NT2/D1 (cell line): ENCODE results near the gene BCL2.

Experiments used
- DNase-seq: peaks from one replicate; pipeline ENCODE4 v3.0.0-alpha.2; 2011; ENCODE audit warnings: low read depth, low spot score
- H3K27me3 ChIP-seq: 2 replicates; pipeline ENCODE4 v1.6.0; 2011; ENCODE audit warnings: mild to moderate bottlenecking; ENCODE audit not compliant: insufficient read length, insufficient read depth
- H3K36me3 ChIP-seq: 2 replicates; pipeline ENCODE4 v1.6.1; 2011; ENCODE audit warnings: mild to moderate bottlenecking, low read length, mixed read lengths; ENCODE audit not compliant: insufficient read depth, insufficient read length
- H3K4me1 ChIP-seq: 2 replicates; pipeline ENCODE4 v1.5.1; 2011; ENCODE audit not compliant: insufficient read depth, insufficient read length
- H3K4me3 ChIP-seq: 2 replicates; pipeline ENCODE4 v1.5.1; 2011; ENCODE audit warnings: low read depth; ENCODE audit not compliant: insufficient read length
- H3K9ac ChIP-seq: 2 replicates; pipeline ENCODE4 v1.6.0; 2011; ENCODE audit warnings: low read depth; ENCODE audit not compliant: insufficient read length
- H3K9me3 ChIP-seq: 2 replicates; pipeline ENCODE4 v1.5.1; 2011; ENCODE audit warnings: mild to moderate bottlenecking, low read length; ENCODE audit not compliant: insufficient read depth
- SUZ12 ChIP-seq: IDR thresholded peaks from 2 replicates; pipeline ENCODE4 v1.6.1; 2011; ENCODE audit not compliant: insufficient read length, insufficient read depth; ENCODE audit errors: extremely low read depth
- YY1 ChIP-seq: IDR thresholded peaks from 2 replicates; pipeline ENCODE4 v1.6.1; 2011; ENCODE audit not compliant: insufficient read length, insufficient read depth
- ZNF274 ChIP-seq: IDR thresholded peaks from 2 replicates; pipeline ENCODE4 v1.6.1; 2011; ENCODE audit warnings: mild to moderate bottlenecking, low read depth, low read length

BCL2 gene

DNA sequence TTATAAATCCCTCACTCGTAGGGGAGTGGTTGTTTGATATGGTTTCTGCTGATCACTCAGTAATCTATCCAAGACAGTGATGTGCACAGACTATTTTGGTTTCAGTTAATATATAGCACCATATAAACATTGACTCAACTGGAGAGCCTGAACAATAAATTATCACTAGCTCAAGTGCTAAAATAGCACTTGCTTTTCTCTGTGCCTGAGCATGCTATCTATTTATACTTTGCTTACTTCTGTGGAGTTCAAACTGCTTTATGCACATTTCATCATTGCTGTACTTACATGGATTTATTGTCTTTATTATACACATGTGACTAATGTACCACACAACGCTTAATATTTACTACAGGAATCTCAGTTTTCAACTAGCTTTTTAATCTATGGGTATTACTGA lies 133.6 kb downstream of the BCL2 start:
- H3K4me1 ChIP-seq = no peaks in the 10 kb centered on the region
- TF ChIP-seq ZNF274 (no peak), SUZ12 (no peak), YY1 (no peak)
- no peak overlapping the region for H3K9ac ChIP-seq
- no peaks in the 10 kb centered on the region for H3K36me3 ChIP-seq
- H3K27me3 ChIP-seq = no peaks in the 10 kb centered on the region
- no peaks in the 10 kb centered on the region for H3K9me3 ChIP-seq
- H3K4me3 ChIP-seq = no peak overlapping the region
- no peak for DNase-seq

- Histone ChIP-seq H3K27me3 (no peaks in the 10 kb centered on the region), H3K9ac (no peak overlapping the region), H3K9me3 (no peaks in the 10 kb centered on the region), H3K4me3 (no peak overlapping the region), H3K4me1 (no peaks in the 10 kb centered on the region), H3K36me3 (no peaks in the 10 kb centered on the region)
- no peak for DNase-seq
- no peak for TF ChIP-seq YY1
- TF ChIP-seq SUZ12 = no peak
- no peak for TF ChIP-seq ZNF274
Observed at GRCh38 chr18:63183952-63184770, 135.4 kb downstream of the BCL2 start.

- H3K36me3 ChIP-seq = no peaks in the 10 kb centered on the region
- no peak for DNase-seq
- TF ChIP-seq SUZ12 = no peak
- no peak for TF ChIP-seq YY1
- TF ChIP-seq ZNF274 = no peak
- H3K27me3 ChIP-seq = no peaks in the 10 kb centered on the region
- H3K9ac ChIP-seq = no peak overlapping the region
- no peaks in the 10 kb centered on the region for H3K4me1 ChIP-seq
- H3K4me3 ChIP-seq = no peak overlapping the region
- H3K9me3 ChIP-seq = no peaks in the 10 kb centered on the region
Observed at GRCh38 chr18:63183378-63183777, 136.2 kb downstream of the BCL2 start.

GRCh38 chr18:63182861-63183260 lies 136.7 kb downstream of the BCL2 start:
- no peak for DNase-seq
- H3K4me3 ChIP-seq = no peak overlapping the region
- H3K27me3 ChIP-seq = no peaks in the 10 kb centered on the region
- no peaks in the 10 kb centered on the region for H3K4me1 ChIP-seq
- H3K36me3 ChIP-seq = no peaks in the 10 kb centered on the region
- TF ChIP-seq ZNF274 = no peak
- no peak for TF ChIP-seq YY1
- no peaks in the 10 kb centered on the region for H3K9me3 ChIP-seq
- H3K9ac ChIP-seq = no peak overlapping the region

DNA sequence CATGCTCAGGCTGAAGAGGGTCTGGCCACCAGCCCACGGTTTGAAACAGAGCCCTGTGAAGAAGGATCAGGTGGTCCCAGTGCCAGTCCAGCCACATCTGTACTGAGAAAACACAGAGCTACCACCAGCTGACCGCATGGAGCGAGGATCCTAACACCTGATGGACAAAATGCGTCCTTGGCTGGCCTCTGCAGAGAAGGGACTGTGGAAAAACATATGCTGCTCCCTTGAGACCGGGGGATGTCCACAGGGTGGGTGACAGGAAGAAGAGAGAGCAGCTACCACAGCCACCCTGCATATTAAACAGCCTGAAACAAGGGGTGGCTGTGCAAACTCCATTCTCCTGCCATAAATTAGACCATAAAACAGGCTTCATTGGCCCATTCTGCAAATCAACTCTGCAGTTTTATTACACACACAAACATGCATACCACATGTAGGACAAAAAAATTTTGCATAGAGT lies 137.2 kb downstream of the BCL2 start:
- no peaks in the 10 kb centered on the region for H3K9me3 ChIP-seq
- DNase-seq = no peak
- H3K4me3 ChIP-seq = no peak overlapping the region
- H3K9ac ChIP-seq = no peak overlapping the region
- H3K36me3 ChIP-seq = no peaks in the 10 kb centered on the region
- no peaks in the 10 kb centered on the region for H3K4me1 ChIP-seq
- TF ChIP-seq YY1 (no peak), ZNF274 (no peak), SUZ12 (no peak)
- no peaks in the 10 kb centered on the region for H3K27me3 ChIP-seq

DNA sequence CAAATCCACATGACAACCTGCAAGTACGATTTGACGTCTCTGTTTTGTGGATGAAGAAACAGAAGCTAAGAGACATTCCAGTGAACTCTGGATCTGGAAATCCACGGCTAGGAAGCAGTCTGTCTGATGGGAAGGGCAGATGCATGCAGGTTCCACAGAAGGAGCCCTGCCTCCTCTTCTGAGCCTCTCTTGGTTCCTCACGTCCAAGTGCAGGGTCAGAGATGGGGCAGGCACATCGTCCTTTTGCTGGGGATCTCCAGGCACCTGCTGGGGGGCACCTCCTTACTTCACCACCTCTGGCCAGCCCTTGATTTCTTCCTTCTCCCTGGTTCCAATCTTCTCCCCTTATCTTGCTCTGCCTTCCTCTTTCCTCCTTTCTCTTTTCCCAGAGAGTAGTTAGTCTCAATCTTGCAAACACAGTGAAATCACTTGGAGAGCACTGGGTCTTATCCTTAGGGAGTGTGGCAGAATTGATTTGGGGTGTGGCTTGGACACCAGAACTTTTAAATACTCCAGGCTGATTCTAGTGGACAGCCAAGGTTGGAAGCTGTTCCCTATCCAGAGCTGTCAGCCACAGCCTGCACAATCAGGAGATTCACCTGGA lies 137.8 kb downstream of the BCL2 start:
- no peak overlapping the region for H3K9ac ChIP-seq
- H3K4me3 ChIP-seq = no peak overlapping the region
- TF ChIP-seq SUZ12 (no peak), YY1 (no peak), ZNF274 (no peak)
- no peaks in the 10 kb centered on the region for H3K27me3 ChIP-seq
- no peaks in the 10 kb centered on the region for H3K4me1 ChIP-seq
- no peaks in the 10 kb centered on the region for H3K9me3 ChIP-seq
- no peak for DNase-seq
- H3K36me3 ChIP-seq = no peaks in the 10 kb centered on the region

GRCh38 chr18:63180971-63181376 lies 138.6 kb downstream of the BCL2 start:
- Histone ChIP-seq H3K36me3 (no peaks in the 10 kb centered on the region), H3K4me3 (no peak overlapping the region), H3K27me3 (no peaks in the 10 kb centered on the region), H3K9me3 (no peaks in the 10 kb centered on the region), H3K9ac (no peak overlapping the region), H3K4me1 (no peaks in the 10 kb centered on the region)
- DNase-seq = no peak
- TF ChIP-seq ZNF274 (no peak), YY1 (no peak)
